ENCODE results near the gene HECTD1.
"Not testable (repeated sequence)": the region's sequence is repeated elsewhere in the genome, so short reads cannot be mapped to it uniquely, and the experiment has no call there.

HECTD1 gene

DNA sequence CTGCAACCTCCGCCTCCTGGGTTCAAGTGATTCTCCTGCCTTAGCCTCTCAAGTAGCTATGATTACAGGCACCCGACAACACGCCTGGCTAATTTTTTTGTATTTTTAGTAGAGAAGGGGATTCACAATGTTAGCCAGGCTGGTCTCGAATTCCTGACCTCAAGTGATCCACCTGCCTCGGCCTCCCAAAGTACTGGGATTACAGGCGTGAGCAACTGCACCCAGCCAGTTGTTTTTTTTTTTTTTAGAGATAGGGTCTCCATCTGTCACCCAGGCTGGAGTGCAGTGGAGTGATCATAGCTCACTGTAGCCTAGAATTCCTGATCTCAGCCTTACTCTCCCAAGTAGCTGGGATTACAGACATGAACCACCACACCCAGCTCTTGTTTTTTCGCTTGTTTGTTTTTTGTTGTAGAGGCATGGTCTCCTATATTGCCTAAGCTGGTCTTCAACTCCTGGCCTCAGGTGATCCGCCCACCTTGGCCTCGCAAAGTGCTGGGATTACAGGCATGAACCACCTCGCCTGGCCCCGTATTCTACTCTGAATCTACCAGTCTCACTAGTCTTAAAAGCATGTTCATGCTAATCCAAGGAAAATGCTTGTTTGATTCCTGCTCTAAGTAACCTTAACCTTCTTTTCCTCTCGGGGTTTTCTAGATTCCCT, 149.8 kb downstream of the HECTD1 start:
- no peak for DNase-seq (ENCODE audit: low read depth in 2 of 3, low spot score in 2 of 3)

DNA sequence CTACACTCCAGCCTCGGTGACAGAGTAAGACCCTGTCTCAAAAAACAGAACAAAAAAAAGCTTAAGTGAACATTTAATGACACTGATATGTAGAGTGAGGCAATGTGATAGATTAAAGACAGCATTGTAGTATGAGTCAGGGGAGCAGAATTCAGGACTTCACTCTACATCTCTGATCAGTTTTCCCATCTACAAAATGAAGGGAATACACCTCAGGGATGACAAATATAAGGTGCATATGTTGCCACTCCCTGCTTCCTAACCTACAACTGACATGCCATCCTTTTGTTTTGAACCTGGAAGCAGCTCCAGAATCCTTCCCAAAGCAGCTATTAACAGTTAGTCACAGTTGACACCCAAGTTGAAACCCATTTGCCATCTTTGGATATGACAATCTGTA, 150.6 kb downstream of the HECTD1 start:
- no peak for DNase-seq (ENCODE audit: low read depth in 2 of 3, low spot score in 2 of 3)

DNA sequence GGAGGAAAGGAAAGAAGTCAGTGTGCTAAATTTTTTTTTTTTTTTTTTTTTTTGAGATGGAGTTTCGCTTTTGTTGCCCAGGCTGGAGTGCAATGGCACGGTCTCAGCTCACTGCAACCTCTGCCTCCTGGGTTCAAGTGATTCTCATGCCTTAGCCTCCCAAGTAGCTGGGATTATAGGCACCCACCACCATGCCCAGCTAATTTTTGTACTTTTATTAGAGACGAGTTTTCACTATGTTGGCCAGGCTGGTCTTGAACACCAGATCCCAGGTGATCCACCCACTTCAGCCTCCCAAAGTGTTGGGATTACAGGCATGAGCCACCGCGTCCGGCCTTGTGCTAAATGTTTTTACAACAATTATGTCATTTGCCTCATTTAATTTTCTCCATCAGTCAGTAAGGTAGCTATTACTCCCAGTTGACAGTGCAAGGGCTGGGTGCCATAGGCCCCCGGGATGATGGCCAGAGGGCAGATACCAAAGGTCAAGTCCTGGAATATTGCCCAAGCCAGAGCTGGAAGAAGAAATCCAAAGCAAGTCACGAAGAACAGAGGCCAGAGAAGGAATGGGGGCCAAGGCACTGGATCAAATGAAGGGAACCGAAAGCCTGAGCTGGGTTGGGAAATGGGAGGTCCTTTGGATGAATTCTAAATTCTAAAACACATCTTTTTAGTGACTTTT, 154.5 kb downstream of the HECTD1 start:
- not testable (repeated sequence) for DNase-seq (ENCODE audit: low read depth in 2 of 3, low spot score in 2 of 3)

DNA sequence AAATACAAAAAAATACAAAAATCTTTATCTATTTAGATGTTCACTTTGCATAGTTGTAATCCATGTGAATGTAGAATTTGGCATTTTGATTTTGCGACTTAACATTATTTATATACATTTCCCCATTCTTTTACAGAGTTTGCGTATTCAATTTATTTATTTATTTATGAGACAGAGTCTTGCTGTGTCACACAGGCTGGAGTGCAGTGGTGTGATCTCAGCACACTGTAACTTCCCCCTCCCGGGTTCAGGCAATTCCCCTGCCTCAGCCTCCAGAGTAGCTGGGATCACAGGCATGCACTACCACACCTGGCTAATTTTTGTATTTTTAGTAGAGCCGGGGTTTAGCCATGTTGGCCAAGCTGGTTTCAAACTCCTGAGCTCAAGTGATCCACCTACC, 156.1 kb downstream of the HECTD1 start:
- DNase-seq (ENCODE audit: low read depth in 2 of 3, low spot score in 2 of 3): no peak

DNA sequence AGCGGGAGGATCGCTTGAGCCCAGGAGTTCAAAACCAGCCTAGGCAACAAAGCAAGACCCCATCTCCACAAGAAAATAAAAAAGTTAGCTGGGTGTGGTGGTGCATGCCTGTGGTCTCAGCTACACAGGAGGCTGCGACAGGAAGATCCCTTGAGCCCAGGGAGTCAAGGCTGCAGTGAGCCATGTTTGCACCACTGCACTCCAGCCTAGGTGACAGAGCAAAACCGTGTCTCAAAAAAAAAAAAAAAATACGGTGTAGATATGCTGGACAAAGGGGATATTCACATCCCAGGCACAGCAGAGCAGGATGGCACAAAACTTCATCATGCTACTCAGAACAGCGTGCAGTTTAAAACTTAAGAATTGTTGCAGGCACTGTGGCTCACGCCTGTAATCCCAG, 156.6 kb downstream of the HECTD1 start:
- DNase-seq (ENCODE audit: low read depth in 2 of 3, low spot score in 2 of 3): no peak
